DND-41 (cell line): ENCODE measurements around the gene NR4A1.

Source experiments
- ATAC-seq: fragments of 200-7000 bp; cut with Tn5 transposase; 3 replicates; pipeline ENCODE4 v1.9.1; 2021; ENCODE audit warnings: low read depth; ENCODE audit not compliant: insufficient read depth
- DNase-seq: peaks from one replicate; pipeline ENCODE4 v3.0.0-alpha.2; 2020
- H2AFZ ChIP-seq: 2 replicates; pipeline ENCODE4 v1.6.0; 2012; ENCODE audit warnings: low read depth, low read length
- H3K27ac ChIP-seq: 2 replicates; pipeline ENCODE4 v1.5.1; 2012; ENCODE audit warnings: low read length, inconsistent platforms
- H3K27me3 ChIP-seq: fragments of 200-600 bp; sonication (generic); 2 replicates; pipeline ENCODE4 v1.6.0; 2012; ENCODE audit warnings: low read length, mild to moderate bottlenecking, inconsistent platforms; ENCODE audit not compliant: insufficient read depth, poor library complexity
- H3K36me3 ChIP-seq: 2 replicates; pipeline ENCODE4 v1.5.1; 2012; ENCODE audit warnings: low read length, inconsistent platforms; ENCODE audit not compliant: insufficient read depth
- H3K4me1 ChIP-seq: 2 replicates; pipeline ENCODE4 v1.5.1; 2012; ENCODE audit warnings: mild to moderate bottlenecking, low read length; ENCODE audit not compliant: insufficient read depth
- H3K4me2 ChIP-seq: 2 replicates; pipeline ENCODE4 v1.6.0; 2012; ENCODE audit warnings: mild to moderate bottlenecking, moderate library complexity, low read length, inconsistent platforms; ENCODE audit not compliant: insufficient read depth
- H3K4me3 ChIP-seq, 2 experiments: fragments of 200-600 bp in 1 of 2; shearing (Covaris generic) in 1 of 2; 2 replicates each; pipeline ENCODE4 v1.5.1; 2012 to 2016; ENCODE audit warnings: inconsistent platforms in 2 of 2, low read length in 2 of 2, mild to moderate bottlenecking in 2 of 2, low read depth in 1 of 2, moderate library complexity in 1 of 2
- H3K79me2 ChIP-seq: 2 replicates; pipeline ENCODE4 v1.6.0; 2012; ENCODE audit warnings: low read length, inconsistent platforms; ENCODE audit not compliant: insufficient read depth
- H3K9ac ChIP-seq: 2 replicates; pipeline ENCODE4 v1.6.0; 2012; ENCODE audit warnings: low read depth, mild to moderate bottlenecking, inconsistent platforms, low read length, moderate library complexity
- H3K9me3 ChIP-seq: 2 replicates; pipeline ENCODE4 v1.5.1; 2012; ENCODE audit warnings: low read length, moderate library complexity, mild to moderate bottlenecking, inconsistent platforms; ENCODE audit not compliant: insufficient read depth, severe bottlenecking
- H4K20me1 ChIP-seq: 2 replicates; pipeline ENCODE4 v1.6.0; 2012; ENCODE audit warnings: low read length; ENCODE audit not compliant: insufficient read depth
- CTCF ChIP-seq: IDR thresholded peaks from 2 replicates; pipeline ENCODE4 v1.5.1; 2012; ENCODE audit warnings: borderline replicate concordance, low read length, moderate library complexity, mild to moderate bottlenecking; ENCODE audit not compliant: poor library complexity, severe bottlenecking; ENCODE audit errors: extremely low read depth
- EZH2 ChIP-seq: IDR thresholded peaks from 3 replicates; pipeline ENCODE4 v1.6.1; 2012; ENCODE audit warnings: borderline replicate concordance, low read depth, mild to moderate bottlenecking, moderate library complexity, low read length, inconsistent platforms; ENCODE audit not compliant: severe bottlenecking

The NR4A1 gene

GRCh38 chr12:52056801-52057637 lies 5.8 kb downstream of the NR4A1 start:
- no peak overlapping the region for H3K9ac ChIP-seq
- H3K4me2 ChIP-seq, result no peak overlapping the region
- TF ChIP-seq CTCF, result no peak
- H3K4me3 ChIP-seq, result no peak overlapping the region
- H4K20me1 ChIP-seq, result peaks cover 21% of the 10 kb centered on the region
- DNase-seq (no peak), ATAC-seq (no peak)
- H3K4me1 ChIP-seq, result no peaks in the 10 kb centered on the region
- no peak overlapping the region for H3K27ac ChIP-seq
- peaks cover 32% of the 10 kb centered on the region for H3K27me3 ChIP-seq
- no peaks in the 10 kb centered on the region for H3K9me3 ChIP-seq
- no peak overlapping the region for H2AFZ ChIP-seq
- no peaks in the 10 kb centered on the region for H3K36me3 ChIP-seq
- no peaks in the 10 kb centered on the region for H3K79me2 ChIP-seq

GRCh38 chr12:52057638-52058576 lies 6.7 kb downstream of the NR4A1 start:
- no peaks in the 10 kb centered on the region for H3K36me3 ChIP-seq

GRCh38 chr12:52058631-52059361 lies 7.6 kb downstream of the NR4A1 start:
- Histone ChIP-seq H2AFZ (no peak overlapping the region), H3K4me1 (no peaks in the 10 kb centered on the region), H3K79me2 (no peaks in the 10 kb centered on the region), H3K27me3 (peaks cover 14% of the 10 kb centered on the region), H3K9me3 (no peaks in the 10 kb centered on the region), H3K36me3 (no peaks in the 10 kb centered on the region), H3K4me2 (no peak overlapping the region), H4K20me1 (peaks cover 6% of the 10 kb centered on the region), H3K4me3 (no peak overlapping the region), H3K9ac (no peak overlapping the region), H3K27ac (no peak overlapping the region)
- TF ChIP-seq CTCF (no peak), EZH2 (no peak)
- ATAC-seq (no peak), DNase-seq (no peak)

More at GRCh38 chr12:52057638-52058576, 6.7 kb downstream of the NR4A1 start:
- Histone ChIP-seq H3K79me2 (no peaks in the 10 kb centered on the region), H3K9me3 (no peaks in the 10 kb centered on the region), H3K4me1 (no peaks in the 10 kb centered on the region), H4K20me1 (peaks cover 12% of the 10 kb centered on the region), H3K27ac (no peak overlapping the region), H3K4me3 (no peak overlapping the region), H2AFZ (no peak overlapping the region), H3K27me3 (peaks cover 23% of the 10 kb centered on the region), H3K9ac (no peak overlapping the region), H3K4me2 (no peak overlapping the region)
- TF ChIP-seq EZH2 (no peak), CTCF (no peak)
- DNase-seq (no peak), ATAC-seq (no peak)
